GM19467 (cell line): ENCODE results near the gene UPK2.
"Not testable (repeated sequence)": the region's sequence is repeated elsewhere in the genome, so short reads cannot be mapped to it uniquely, and the experiment has no call there.

Experiments
- ATAC-seq: cut with Tn5 transposase; IDR thresholded peaks from one replicate; pipeline ENCODE4 v1.9.1; 2021; ENCODE audit warnings: mild to moderate bottlenecking, moderate library complexity; ENCODE audit not compliant: unreplicated experiment

Gene UPK2

GRCh38 chr11:118938491-118939403 lies 17.4 kb upstream of the UPK2 start:
- no peak for ATAC-seq

- no peak for ATAC-seq
Observed at GRCh38 chr11:118939404-118939915, 16.6 kb upstream of the UPK2 start.

- ATAC-seq = no peak
Observed at GRCh38 chr11:118939953-118940598, 16.0 kb upstream of the UPK2 start.

GRCh38 chr11:118947091-118947490 lies 9.0 kb upstream of the UPK2 start:
- no peak for ATAC-seq

- ATAC-seq = no peak
Observed at GRCh38 chr11:118948000-118948399, 8.1 kb upstream of the UPK2 start.

GRCh38 chr11:118953265-118953664 lies 2.8 kb upstream of the UPK2 start:
- ATAC-seq = no peak

GRCh38 chr11:118953976-118954375 lies 2.1 kb upstream of the UPK2 start:
- ATAC-seq = not testable (repeated sequence)

GRCh38 chr11:118956847-118957469 lies 860 bp downstream of the UPK2 start:
- ATAC-seq = no peak

- ATAC-seq = no peak
Observed at GRCh38 chr11:118957549-118957948, 1.5 kb downstream of the UPK2 start.

GRCh38 chr11:118957968-118958367 lies 1.9 kb downstream of the UPK2 start:
- no peak for ATAC-seq

GRCh38 chr11:118958577-118958976 lies 2.5 kb downstream of the UPK2 start:
- no peak for ATAC-seq

- no peak for ATAC-seq
Observed at GRCh38 chr11:118961189-118961588, 5.1 kb downstream of the UPK2 start.

- no peak for ATAC-seq
Observed at GRCh38 chr11:118961591-118961990, 5.5 kb downstream of the UPK2 start.

- not testable (repeated sequence) for ATAC-seq
Observed at GRCh38 chr11:118969508-118969907, 13.4 kb downstream of the UPK2 start.

GRCh38 chr11:118971646-118972045 lies 15.5 kb downstream of the UPK2 start, which contains the start of gene FOXR1:
Gene FOXR1, plus strand, starts transcription at chr11:118971761. Its CDS starts 171 bp downstream, at chr11:118971932.
- ATAC-seq = no peak

- ATAC-seq = no peak
Observed at GRCh38 chr11:118973985-118974384, 17.9 kb downstream of the UPK2 start.

GRCh38 chr11:118975771-118976709 lies 19.9 kb downstream of the UPK2 start:
- no peak for ATAC-seq

GRCh38 chr11:118979434-118979833 lies 23.3 kb downstream of the UPK2 start:
- no peak for ATAC-seq

GRCh38 chr11:118980191-118980881 lies 24.2 kb downstream of the UPK2 start:
- ATAC-seq = no peak

GRCh38 chr11:118984337-118984736 lies 28.2 kb downstream of the UPK2 start:
- ATAC-seq = not testable (repeated sequence)
